Cortex of kidney (tissue), 1 donor: ENCODE measurements around the gene TMEM229B.

ENCODE experiments used
- DNase-seq: peaks from one replicate; lab custom pipeline; 2025; lab: John Stamatoyannopoulos, UW

The TMEM229B gene

GRCh38 chr14:67485501-67486095, 2.9 kb downstream of the TMEM229B start:
- no peak for DNase-seq

GRCh38 chr14:67483579-67484285, 4.8 kb downstream of the TMEM229B start:
- no peak for DNase-seq

GRCh38 chr14:67482231-67483164, 6.0 kb downstream of the TMEM229B start:
- no peak for DNase-seq

GRCh38 chr14:67480011-67480410, 8.5 kb downstream of the TMEM229B start:
- DNase-seq, result no peak

GRCh38 chr14:67478800-67479084, 9.8 kb downstream of the TMEM229B start:
- no peak for DNase-seq

GRCh38 chr14:67477926-67478799, 10.4 kb downstream of the TMEM229B start:
- DNase-seq, result no peak

- DNase-seq, result no peak
Measured at GRCh38 chr14:67474366-67474765, 14.2 kb downstream of the TMEM229B start.

GRCh38 chr14:67473290-67474082, 15.0 kb downstream of the TMEM229B start:
- DNase-seq, result no peak

GRCh38 chr14:67472726-67473125, 15.8 kb downstream of the TMEM229B start:
- no peak for DNase-seq

- no peak for DNase-seq
Measured at GRCh38 chr14:67469954-67470353, 18.6 kb downstream of the TMEM229B start.

- no peak for DNase-seq
Measured at GRCh38 chr14:67468378-67468730, 20.2 kb downstream of the TMEM229B start.

- DNase-seq, result no peak
Measured at GRCh38 chr14:67467134-67467533, 21.4 kb downstream of the TMEM229B start.

GRCh38 chr14:67464879-67465278, 23.6 kb downstream of the TMEM229B start:
- DNase-seq, result no peak

GRCh38 chr14:67464377-67464776, 24.1 kb downstream of the TMEM229B start:
- DNase-seq, result no peak

GRCh38 chr14:67463900-67464299, 24.6 kb downstream of the TMEM229B start:
- DNase-seq, result no peak

- DNase-seq, result no peak
Measured at GRCh38 chr14:67461996-67462395, 26.5 kb downstream of the TMEM229B start.

- DNase-seq, result no peak
Measured at GRCh38 chr14:67461341-67461985, 27.1 kb downstream of the TMEM229B start.

GRCh38 chr14:67459336-67459735, 29.2 kb downstream of the TMEM229B start:
- DNase-seq, result no peak

- no peak for DNase-seq
Measured at GRCh38 chr14:67457782-67458181, 30.7 kb downstream of the TMEM229B start.

GRCh38 chr14:67456732-67457131, 31.8 kb downstream of the TMEM229B start:
- no peak for DNase-seq
